Nephron progenitor cell (in vitro differentiated cells): Measurements from ENCODE around the gene SLC7A6OS.
"Not testable (repeated sequence)": the region's sequence is repeated elsewhere in the genome, so short reads cannot be mapped to it uniquely, and the experiment has no call there.

Experiments
- DNase-seq: peaks from one replicate; pipeline ENCODE4 v3.0.0; 2021
- H3K27ac Mint-ChIP-seq: 2 replicates; pipeline ENCODE4 v1.8.0; 2021; ENCODE audit warnings: mild to moderate bottlenecking, moderate library complexity, mixed read lengths
- H3K27me3 Mint-ChIP-seq: 2 replicates; pipeline ENCODE4 v1.8.0; 2021; ENCODE audit warnings: mild to moderate bottlenecking, low read depth, mixed read lengths; ENCODE audit not compliant: poor library complexity
- H3K36me3 Mint-ChIP-seq: 2 replicates; pipeline ENCODE4 v1.8.0; 2021; ENCODE audit warnings: low read depth, mixed read lengths
- H3K4me1 Mint-ChIP-seq: 2 replicates; pipeline ENCODE4 v1.8.0; 2021; ENCODE audit warnings: mixed read lengths
- H3K4me3 Mint-ChIP-seq: 2 replicates; pipeline ENCODE4 v1.8.0; 2021; ENCODE audit warnings: mild to moderate bottlenecking, moderate library complexity, mixed read lengths
- H3K9me3 Mint-ChIP-seq: 2 replicates; pipeline ENCODE4 v1.8.0; 2021; ENCODE audit warnings: mild to moderate bottlenecking, moderate library complexity, mixed read lengths
- TF ChIP-seq, protein P1 (sequence below): fragments of 200-600 bp; sonication (generic); IDR thresholded peaks from 2 replicates; pipeline ENCODE4 v1.5.0; 2021; ENCODE audit warnings: antibody characterized with exemption

Gene SLC7A6OS

DNA sequence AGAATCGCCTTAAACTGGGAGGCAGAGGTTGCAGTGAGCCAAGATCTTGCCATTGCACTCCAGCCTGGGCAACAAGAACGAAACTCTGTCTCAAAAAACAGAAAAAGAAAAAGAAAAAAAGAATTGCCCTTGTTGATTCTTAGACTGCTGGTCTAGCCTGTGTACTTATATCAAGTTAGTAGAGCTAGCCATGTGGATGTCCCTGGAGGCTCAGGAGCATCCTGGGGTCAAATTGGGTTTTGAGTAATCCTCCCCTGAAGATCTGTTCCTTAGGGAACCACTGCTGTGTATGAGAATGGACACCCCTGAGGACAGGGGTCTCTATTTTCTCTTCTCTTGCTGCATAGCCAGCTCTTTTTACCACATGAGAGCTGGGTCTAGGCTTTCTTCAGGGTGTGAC is 21.5 kb downstream of the SLC7A6OS start:
- Mint-ChIP-seq H3K9me3 (no peaks in the 10 kb centered on the region), H3K27ac (no peak overlapping the region), H3K4me1 (peaks cover 18% of the 10 kb centered on the region), H3K27me3 (peaks cover 6% of the 10 kb centered on the region), H3K4me3 (no peak overlapping the region), H3K36me3 (peaks cover 37% of the 10 kb centered on the region)
- DNase-seq: no peak
- TF ChIP-seq, protein P1, sequence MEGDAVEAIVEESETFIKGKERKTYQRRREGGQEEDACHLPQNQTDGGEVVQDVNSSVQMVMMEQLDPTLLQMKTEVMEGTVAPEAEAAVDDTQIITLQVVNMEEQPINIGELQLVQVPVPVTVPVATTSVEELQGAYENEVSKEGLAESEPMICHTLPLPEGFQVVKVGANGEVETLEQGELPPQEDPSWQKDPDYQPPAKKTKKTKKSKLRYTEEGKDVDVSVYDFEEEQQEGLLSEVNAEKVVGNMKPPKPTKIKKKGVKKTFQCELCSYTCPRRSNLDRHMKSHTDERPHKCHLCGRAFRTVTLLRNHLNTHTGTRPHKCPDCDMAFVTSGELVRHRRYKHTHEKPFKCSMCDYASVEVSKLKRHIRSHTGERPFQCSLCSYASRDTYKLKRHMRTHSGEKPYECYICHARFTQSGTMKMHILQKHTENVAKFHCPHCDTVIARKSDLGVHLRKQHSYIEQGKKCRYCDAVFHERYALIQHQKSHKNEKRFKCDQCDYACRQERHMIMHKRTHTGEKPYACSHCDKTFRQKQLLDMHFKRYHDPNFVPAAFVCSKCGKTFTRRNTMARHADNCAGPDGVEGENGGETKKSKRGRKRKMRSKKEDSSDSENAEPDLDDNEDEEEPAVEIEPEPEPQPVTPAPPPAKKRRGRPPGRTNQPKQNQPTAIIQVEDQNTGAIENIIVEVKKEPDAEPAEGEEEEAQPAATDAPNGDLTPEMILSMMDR: no peak

DNA sequence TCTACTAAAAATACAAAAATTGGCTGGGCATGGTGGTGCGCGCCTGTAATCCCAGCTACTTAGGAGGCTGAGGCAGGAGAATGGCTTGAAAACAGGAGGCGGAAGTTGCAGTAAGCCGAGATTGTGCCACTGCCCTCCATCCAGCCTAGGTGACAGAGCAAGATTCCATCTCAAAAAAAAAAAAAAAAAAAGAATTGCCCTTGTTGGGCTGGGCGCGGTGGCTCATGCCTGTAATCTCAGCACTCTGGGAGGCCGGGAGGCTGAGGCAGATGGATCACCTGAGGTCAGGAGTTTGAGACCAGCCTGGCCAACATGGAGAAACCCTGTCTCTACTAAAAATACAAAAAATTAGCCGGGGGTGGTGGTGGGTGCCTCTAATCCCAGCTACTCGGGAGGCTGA is 21.9 kb downstream of the SLC7A6OS start:
- not testable (repeated sequence) for DNase-seq, H3K4me3 Mint-ChIP-seq, H3K27me3 Mint-ChIP-seq, H3K9me3 Mint-ChIP-seq, H3K27ac Mint-ChIP-seq
- peaks cover 36% of the 10 kb centered on the region for H3K36me3 Mint-ChIP-seq
- peaks cover 22% of the 10 kb centered on the region for H3K4me1 Mint-ChIP-seq

DNA sequence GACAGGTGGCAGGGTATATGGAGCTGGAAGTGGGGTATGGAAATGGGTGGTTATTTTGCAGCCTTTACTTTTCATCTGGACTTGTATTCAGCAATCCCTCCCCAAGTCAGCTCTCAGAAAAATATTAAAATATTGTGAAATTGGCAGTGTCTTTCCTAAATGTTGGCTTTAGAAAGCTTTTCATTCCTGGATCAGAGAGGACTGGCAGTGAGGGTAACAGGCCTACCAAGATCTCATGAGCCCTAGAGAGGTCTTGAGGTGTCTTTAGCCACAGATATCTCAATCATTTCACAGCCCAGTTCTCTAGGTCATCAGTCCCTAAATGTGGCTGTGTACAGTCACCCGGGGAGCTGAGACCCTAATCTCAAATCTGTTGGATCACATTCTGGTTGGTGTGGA is 22.5 kb downstream of the SLC7A6OS start:
- Mint-ChIP-seq H3K36me3 (peaks cover 36% of the 10 kb centered on the region), H3K4me3 (no peak overlapping the region), H3K27ac (no peak overlapping the region), H3K4me1 (peaks cover 27% of the 10 kb centered on the region), H3K9me3 (no peaks in the 10 kb centered on the region), H3K27me3 (peaks cover 6% of the 10 kb centered on the region)
- TF ChIP-seq, protein P1: no peak
- DNase-seq: no peak

DNA sequence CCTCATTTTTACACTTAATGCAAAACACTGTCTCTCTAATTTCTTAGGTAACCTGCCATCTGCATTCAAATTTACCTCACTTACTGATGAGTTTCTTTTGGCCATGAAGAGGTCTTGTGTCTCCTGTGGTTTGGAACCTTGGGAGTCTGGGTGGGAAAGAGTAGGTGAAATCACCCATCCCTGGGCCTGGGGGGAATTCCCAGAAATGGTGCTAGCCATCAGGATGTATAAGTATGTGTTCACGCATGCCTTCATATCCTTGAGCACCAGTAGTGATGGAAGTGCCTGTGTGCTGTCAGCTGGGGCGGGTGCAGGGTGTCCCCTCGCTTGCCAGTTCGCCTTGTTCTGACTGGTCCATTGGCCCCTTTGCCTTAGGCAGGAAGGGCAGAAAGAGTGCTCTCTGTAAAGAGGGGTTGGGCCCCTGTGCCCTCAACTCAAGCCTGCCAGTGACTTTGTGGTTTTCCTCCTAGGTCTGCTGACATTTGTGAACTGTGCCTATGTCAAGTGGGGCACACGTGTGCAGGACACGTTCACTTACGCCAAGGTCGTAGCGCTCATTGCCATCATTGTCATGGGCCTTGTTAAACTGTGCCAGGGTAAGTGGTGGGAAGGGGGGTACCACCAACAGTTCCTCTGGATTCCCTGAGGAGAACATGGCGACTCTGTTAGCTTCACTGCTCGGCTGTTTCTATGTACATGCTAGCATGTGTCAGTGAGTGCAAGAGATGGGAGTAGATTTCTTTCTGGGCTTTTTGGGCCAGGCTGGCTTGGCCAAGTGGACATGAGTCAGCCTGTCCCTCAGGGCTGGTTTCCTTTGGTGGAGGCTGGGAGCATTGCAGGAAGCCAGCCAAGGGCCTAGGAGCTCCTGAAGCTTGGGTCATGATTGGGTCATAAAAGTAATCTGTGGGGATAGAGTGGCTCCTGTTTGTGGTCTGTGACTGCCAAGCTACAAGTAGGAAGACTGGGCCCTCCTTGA is 23.2 kb downstream of the SLC7A6OS start:
- no peak for DNase-seq
- peaks cover 6% of the 10 kb centered on the region for H3K27me3 Mint-ChIP-seq
- no peak overlapping the region for H3K27ac Mint-ChIP-seq
- H3K9me3 Mint-ChIP-seq: no peaks in the 10 kb centered on the region
- TF ChIP-seq, protein P1: no peak
- no peak overlapping the region for H3K4me3 Mint-ChIP-seq
- peaks cover 32% of the 10 kb centered on the region for H3K36me3 Mint-ChIP-seq
- peaks cover 34% of the 10 kb centered on the region for H3K4me1 Mint-ChIP-seq

DNA sequence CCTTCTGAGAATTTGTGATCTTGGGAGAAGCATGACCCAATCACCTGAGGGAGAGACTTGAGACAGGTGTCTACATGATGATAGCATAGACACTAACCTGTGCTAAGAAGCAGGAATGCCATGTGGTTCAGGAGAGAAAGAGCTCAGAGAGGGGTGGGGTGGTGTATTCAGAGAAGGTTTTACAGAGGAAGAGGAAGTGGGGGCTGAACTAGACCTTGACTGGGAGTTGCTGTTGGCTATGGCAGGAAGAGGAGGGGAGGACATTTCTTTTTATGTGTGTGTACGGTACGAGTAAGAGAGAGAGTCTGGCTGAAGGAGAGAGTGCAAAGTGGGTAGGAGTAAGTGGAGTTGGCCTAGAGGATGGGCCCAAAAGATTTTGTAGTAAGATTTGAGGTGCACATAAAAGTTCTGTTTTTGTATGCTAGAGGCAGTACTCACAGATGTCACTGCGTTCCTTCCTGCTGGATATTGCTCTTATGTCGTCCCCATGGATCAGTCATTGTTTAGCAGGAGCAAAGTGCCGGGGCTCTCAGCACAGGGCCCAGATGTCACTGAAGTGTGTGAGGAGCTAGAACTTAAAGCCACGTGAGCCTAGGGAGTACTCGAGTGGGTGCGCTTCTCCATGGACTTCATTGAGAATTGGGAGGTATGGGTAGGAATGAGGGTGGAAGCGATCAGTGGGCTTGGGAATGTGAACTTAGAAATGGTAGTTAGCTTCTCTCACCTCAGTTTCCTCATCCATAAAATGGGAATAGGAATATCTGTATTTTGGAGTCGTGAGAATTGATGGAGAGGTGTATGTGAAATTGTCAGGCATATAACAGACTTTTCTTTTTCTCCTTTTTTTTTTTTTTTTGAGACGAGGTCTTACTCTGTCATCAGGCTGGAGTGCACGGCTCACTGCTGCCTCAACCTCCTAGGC is 24.3 kb downstream of the SLC7A6OS start:
- TF ChIP-seq, protein P1: no peak
- no peak for DNase-seq
- H3K36me3 Mint-ChIP-seq: peaks cover 25% of the 10 kb centered on the region
- peaks cover 45% of the 10 kb centered on the region for H3K4me1 Mint-ChIP-seq
- H3K4me3 Mint-ChIP-seq: no peak overlapping the region
- peaks cover 6% of the 10 kb centered on the region for H3K27me3 Mint-ChIP-seq
- peak overlapping the region; percentile 77 for H3K27ac Mint-ChIP-seq
- no peaks in the 10 kb centered on the region for H3K9me3 Mint-ChIP-seq

DNA sequence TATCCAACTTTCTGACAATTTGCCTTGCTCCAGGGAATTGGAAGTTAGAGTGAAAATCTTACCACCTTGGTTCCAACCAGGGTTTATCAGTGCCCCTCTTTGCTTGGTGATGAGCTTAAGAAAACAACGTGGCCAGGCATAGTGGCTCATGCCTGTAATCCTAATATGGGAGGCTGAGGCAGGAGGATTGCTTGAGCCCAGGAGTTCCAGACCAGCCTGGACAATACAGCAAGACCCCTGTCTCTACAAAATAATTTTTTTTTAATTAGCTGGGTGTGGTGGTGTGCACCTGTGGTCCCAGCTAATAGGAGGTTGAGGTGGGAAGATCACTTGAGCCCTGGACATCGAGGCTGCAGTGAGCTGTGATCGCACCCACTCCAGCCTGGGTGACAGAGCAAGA is 25.1 kb downstream of the SLC7A6OS start:
- DNase-seq: no peak
- Mint-ChIP-seq H3K9me3 (no peaks in the 10 kb centered on the region), H3K27ac (no peak overlapping the region), H3K27me3 (peaks cover 6% of the 10 kb centered on the region), H3K4me1 (peaks cover 53% of the 10 kb centered on the region), H3K4me3 (no peak overlapping the region), H3K36me3 (peaks cover 18% of the 10 kb centered on the region)
- TF ChIP-seq, protein P1: no peak
